OCI-LY3 (cell line): Measurements from ENCODE around the gene SSTR5.

Experiments
- EZH2phosphoT487 ChIP-seq: fragments of 200-600 bp; shearing (Covaris generic); IDR thresholded peaks from 2 replicates; pipeline ENCODE4 v1.6.1; 2018; ENCODE audit warnings: antibody characterized with exemption, mixed run types, low read depth
- TF ChIP-seq, protein P1 (sequence below): fragments of 200-600, 300-600 bp; sonication (generic); IDR thresholded peaks from 2 replicates; pipeline ENCODE4 v1.5.1; 2014; ENCODE audit warnings: antibody characterized with exemption, low read length, low read depth

DNA sequence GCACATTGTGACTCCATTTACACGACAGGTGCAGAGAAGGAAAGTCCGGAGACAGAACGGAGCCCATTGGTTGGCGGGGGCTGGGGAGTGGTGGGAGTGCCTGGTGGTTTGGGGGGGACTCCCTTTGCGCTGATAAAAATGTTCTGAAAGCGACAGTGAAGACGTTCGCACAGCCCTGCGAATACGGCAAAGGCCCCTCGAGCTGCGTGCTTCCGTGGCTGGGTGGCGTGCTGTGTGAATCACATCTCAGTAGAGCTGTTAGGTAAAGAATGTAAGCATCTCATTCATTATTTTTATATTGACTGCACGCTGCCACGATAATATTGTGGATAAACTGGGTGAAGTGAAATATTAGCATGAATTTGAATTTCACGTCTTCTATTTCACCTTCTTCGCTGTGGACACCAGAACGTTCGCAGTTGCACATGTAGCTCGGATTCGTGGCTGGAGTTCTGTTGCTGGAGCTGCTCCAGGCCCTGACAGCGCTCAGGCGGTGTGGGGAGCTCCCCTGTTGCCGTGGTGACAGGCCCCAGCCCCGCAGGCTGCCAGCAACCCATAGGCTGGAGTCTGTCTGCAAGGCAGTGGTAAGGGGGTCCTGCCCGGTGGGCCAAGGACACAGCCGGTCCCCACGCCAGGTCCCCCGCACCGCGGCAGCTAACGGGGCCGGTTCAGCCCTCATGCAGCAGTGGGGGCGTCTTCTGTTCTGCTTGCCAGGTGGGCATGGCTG is 46.3 kb upstream of the SSTR5 start:
- TF ChIP-seq, protein P1, sequence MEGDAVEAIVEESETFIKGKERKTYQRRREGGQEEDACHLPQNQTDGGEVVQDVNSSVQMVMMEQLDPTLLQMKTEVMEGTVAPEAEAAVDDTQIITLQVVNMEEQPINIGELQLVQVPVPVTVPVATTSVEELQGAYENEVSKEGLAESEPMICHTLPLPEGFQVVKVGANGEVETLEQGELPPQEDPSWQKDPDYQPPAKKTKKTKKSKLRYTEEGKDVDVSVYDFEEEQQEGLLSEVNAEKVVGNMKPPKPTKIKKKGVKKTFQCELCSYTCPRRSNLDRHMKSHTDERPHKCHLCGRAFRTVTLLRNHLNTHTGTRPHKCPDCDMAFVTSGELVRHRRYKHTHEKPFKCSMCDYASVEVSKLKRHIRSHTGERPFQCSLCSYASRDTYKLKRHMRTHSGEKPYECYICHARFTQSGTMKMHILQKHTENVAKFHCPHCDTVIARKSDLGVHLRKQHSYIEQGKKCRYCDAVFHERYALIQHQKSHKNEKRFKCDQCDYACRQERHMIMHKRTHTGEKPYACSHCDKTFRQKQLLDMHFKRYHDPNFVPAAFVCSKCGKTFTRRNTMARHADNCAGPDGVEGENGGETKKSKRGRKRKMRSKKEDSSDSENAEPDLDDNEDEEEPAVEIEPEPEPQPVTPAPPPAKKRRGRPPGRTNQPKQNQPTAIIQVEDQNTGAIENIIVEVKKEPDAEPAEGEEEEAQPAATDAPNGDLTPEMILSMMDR, result no peak
- no peak for TF ChIP-seq EZH2phosphoT487
